ENCODE data around the gene TBC1D24.
"Not testable (repeated sequence)": the region's sequence is repeated elsewhere in the genome, so short reads cannot be mapped to it uniquely, and the experiment has no call there.

TBC1D24 gene

DNA sequence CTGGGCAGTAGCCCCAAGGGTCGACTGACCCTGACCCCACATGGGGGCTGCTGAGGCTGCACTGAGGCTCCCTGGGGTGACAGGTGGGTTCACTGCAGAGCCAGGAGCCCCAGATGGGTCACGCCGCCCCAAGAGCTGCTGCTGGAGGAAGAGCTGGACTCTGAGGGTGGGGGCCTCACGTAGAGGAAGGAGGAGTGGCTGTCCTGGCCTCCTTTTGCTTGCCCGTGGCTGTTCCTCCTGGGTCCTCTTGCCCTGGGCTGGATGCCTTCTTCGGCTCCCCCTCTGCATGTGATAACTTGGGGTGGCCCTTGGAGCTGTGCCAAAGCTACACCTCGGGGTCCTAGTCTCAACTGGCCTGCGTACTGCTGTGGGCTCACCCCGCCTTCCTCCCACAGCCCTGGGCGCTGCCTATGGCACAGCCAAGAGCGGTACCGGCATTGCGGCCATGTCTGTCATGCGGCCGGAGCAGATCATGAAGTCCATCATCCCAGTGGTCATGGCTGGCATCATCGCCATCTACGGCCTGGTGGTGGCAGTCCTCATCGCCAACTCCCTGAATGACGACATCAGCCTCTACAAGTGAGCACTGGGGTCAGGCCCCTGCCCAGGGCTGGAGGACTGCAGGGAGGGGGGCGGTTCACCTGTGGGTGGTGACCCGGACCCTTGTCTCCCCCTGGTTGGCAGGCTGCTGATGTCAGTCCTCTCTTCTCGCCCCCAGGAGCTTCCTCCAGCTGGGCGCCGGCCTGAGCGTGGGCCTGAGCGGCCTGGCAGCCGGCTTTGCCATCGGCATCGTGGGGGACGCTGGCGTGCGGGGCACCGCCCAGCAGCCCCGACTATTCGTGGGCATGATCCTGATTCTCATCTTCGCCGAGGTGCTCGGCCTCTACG is 44.1 kb downstream of the TBC1D24 start:
- no peak for DNase-seq

DNA sequence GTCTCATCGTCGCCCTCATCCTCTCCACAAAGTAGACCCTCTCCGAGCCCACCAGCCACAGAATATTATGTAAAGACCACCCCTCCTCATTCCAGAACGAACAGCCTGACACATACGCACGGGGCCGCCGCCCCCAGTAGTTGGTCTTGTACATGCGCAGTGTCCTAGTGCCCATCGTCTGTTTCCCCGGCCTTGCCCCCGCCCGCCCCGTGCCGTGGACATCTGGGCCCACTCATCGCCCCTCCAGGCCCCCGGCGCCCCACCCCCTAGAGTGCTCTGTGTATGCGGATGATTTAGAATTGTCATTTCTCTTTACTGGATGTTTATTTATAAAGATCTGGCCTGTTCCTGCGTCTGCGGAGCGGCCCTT is 44.8 kb downstream of the TBC1D24 start:
- no peak for DNase-seq

DNA sequence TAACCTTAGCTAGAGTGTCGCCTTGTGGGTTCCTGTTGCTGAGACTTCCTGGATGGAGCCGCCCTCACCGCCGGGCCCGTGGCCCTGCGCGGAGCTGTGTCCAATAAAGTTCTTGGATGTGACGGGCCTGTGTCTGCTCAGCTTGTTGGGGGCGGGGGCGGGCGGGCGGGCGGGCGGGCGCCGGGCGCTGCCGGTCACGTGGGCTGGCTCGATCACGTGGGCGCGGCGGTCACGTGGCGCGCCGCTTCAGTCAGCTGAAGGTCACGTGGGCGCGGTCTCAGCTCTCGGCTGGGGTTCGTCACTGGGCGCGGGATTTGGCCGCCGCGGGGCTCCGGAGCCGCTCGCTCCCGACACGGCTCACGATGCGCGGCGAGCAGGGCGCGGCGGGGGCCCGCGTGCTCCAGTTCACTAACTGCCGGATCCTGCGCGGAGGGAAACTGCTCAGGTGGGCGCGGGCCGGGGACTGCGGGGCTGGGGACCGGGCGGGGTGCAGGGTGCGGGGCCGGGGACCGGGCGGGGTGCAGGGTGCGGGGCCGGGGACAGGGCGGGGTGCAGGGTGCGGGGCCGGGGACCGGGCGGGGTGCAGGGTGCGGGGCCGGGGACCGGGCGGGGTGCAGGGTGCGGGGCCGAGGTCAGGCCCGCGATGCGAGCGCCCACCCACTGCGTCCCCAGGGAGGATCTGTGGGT is 45.3 kb downstream of the TBC1D24 start, which contains the start of gene AMDHD2:
Gene AMDHD2 (plus strand): TSS at position 275 of the 687 bp plus-strand sequence. CDS start 88 bp downstream, at position 363.
- peak; percentile 57 for DNase-seq

DNA sequence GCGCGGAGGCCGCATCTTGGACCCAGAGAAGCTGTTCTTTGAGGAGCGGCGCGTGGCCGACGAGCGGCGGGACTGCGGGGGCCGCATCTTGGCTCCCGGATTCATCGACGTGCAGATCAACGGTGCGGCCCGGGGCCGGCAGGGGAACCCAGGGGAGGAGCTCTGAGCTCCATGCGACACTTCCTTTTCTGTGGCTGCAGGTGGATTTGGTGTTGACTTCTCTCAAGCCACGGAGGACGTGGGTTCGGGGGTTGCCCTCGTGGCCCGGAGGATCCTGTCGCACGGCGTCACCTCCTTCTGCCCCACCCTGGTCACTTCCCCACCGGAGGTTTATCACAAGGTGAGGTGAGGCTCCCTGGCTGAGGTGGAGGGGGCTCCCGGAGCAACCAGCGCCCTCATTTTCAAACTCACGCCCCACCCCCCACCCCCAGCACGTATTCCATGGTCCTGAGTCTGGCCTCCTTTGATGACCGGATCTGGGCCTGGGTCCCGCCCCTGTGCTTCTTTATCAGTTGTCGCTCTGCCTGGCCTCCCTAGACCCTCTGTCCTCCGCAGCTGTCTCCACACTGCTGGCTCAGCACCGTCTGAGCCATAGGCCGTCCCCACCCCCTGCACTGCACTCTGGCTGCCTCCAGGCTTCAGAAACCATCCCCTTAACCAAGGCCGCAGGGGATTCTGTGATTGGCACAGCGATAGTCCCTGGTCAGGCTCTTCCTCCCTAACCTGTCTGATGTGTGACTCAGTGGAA is 46.0 kb downstream of the TBC1D24 start:
- no peak for DNase-seq

DNA sequence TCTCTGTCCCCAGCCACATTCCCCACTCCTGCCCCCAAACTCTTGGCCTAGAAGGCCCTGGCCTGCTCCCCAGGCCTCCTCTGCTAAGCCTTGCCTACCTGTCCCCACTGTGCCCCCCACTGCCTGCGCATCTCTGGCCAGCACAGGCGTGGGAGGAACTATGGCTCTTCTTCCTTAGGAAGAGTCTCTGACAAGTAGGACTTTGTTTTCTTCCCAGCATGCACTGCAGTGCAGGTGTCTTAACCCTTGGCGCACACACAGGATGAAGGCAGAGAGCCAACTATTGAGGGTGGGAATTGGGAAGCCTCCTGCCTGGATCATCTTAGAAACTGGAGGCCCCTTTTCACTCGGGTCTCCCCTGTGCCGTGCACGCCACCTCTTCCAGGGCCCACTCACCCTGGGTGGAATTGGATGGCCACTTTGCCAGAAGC is 48.9 kb downstream of the TBC1D24 start:
- DNase-seq: no peak

DNA sequence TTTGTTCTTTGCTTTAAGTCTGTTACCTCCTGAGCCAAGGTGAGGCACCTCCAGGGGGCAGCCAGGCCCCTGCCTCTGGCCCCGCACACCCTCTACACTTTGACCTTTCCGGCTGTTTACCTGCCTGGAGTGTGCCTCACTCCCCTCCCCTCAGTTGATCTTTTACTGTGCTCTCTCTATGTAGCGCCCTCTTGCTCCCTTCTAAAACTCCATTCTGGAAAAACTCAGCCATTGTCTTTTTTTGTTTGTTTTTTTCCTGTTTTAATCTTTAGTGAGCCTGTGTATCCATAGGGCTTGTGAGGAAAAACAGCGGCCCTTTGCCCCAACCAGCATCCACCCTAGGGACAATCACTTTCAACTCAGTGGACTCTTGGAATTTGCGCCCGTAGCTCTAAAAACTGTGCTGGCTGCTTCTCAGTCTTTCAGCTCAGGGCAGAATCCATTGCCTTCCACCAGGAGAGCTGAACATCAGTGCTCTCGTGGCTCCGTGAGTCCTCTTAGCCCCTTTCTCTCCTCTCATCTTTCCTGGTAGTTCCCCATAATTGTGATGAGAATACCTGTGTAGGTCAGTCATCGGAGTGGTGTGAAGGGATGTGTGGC is 49.5 kb downstream of the TBC1D24 start:
- DNase-seq: no peak

DNA sequence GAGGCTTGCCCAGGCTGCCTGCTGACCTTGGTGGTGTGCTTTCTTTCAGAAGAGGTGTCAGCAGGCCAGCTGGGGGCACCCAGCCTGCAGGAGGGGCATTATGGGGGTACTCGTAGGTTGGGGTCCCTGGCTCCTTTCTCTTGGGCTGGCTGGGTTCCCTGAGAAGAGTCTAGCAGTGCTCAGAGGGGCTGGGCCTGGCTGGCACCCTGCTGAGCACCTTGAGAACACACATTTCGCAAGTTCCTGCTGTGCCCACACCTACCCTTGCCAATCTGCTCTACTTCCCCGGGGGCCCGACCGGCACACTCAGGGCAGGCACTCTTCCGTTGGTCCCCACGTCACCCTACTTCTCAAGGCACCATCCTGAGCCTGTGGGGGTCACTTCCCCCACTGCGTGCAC is 51.2 kb downstream of the TBC1D24 start:
- no peak for DNase-seq

DNA sequence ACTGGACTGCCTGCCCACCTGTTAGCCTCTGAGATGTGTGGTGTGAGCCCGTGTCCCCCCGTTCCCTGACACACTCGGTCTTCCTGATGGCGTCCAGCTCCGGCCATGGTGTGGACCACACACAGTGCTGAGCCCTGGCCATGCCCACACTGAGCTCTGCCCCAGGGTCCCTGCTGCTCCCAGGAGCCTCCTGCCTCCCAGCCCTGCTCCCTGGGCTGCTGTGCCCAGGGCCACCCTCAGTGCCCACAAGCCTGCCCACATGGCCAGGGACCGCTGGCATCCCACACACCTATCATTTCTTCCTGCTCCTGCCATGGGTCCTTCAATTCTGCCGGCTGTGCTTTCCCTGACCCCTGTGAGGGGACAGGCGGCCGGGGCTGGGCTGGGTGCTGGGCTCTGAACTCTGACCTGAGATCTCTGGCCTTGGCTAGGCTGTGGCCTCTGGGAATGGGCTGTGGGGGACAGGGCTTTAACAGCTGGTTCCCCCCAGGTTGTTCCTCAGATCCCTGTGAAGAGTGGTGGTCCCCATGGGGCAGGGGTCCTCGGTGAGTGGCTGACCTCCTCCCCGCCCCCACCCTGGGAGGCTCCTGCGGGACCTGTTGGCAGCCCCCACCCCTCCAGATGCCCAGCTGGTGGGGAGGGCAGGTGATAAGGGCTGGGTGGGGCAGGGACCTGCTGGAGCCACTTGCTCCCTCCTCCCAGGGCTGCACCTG is 52.3 kb downstream of the TBC1D24 start:
- DNase-seq: no peak

DNA sequence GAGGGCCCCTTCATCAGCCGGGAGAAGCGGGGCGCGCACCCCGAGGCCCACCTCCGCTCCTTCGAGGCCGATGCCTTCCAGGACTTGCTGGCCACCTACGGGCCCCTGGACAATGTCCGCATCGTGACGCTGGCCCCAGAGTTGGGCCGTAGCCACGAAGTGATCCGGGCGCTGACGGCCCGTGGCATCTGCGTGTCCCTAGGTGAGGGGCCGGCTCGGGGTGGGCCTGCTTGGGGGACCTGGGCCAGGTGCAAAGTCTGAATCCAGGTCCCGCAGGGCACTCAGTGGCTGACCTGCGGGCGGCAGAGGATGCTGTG is 52.8 kb downstream of the TBC1D24 start:
- DNase-seq: no peak

DNA sequence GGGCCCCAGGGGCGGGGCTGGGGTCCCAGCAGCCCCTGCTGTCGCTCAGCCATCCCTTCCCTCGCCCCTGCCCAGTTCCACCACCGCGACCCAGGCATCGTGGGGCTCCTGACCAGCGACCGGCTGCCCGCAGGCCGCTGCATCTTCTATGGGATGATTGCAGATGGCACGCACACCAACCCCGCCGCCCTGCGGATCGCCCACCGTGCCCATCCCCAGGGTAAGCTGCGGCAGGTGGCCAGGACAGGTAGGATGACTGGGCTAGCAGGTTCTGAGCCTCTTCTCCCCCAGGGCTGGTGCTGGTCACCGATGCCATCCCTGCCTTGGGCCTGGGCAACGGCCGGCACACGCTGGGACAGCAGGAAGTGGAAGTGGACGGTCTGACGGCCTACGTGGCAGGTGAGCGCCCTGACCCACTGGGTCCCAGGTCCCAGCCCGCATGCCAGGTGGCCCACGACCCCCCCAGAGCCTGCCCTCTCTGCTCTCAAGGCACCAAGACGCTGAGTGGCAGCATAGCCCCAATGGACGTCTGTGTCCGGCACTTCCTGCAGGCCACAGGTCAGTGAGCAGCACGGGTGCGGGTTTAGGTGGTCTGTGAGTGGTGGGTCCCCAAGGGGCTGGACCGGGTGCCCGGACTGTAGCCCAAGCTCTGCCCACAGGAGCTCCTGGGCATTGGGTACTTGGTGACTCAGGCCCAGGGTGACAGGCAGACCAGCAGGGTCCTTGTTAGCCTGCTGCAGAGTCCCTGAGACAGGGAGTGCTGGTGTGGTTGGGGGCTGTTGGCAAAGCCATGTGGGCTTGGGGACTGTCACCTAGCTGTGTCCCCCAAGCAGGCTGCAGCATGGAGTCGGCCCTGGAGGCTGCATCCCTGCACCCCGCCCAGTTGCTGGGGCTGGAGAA is 53.5 kb downstream of the TBC1D24 start:
- DNase-seq: no peak

DNA sequence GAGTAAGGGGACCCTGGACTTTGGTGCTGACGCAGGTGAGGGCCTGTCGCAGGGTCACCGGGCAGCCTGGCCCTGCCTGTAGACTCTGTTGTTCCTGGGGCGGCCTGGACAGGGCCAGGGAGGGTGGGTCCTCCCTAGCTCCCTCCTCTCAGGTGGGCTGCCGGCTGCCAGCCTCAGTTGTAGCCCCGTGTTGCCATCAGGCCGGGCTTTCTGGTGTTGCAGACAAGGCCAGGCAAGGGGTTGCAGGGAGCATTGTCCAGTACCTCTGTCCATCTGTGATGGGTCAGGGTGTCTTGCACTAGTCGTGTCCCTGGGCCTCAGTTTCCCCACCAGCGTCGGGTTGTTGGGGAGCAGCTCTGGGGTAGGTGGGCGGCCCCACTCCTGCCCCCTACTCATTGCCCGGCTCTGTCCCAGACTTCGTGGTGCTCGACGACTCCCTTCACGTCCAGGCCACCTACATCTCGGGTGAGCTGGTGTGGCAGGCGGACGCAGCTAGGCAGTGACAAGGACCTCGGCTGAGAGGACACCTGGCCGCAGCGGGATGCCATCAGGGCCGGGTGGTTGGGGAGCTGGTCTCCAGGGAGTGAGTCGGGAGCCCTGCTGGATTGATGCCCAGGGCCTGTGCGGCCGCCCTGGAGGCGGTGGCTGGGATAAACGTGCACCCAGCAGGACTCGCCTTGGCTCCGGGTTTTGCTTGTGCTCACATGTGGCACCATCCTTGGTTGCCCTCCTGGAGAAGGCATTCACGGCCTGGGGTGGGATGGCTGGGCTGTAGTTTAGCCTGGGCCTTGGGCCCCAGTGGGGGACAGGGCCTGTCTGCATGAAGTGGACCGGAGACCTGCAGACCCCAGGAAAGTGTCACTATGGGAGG is 54.4 kb downstream of the TBC1D24 start:
- DNase-seq: no peak

DNA sequence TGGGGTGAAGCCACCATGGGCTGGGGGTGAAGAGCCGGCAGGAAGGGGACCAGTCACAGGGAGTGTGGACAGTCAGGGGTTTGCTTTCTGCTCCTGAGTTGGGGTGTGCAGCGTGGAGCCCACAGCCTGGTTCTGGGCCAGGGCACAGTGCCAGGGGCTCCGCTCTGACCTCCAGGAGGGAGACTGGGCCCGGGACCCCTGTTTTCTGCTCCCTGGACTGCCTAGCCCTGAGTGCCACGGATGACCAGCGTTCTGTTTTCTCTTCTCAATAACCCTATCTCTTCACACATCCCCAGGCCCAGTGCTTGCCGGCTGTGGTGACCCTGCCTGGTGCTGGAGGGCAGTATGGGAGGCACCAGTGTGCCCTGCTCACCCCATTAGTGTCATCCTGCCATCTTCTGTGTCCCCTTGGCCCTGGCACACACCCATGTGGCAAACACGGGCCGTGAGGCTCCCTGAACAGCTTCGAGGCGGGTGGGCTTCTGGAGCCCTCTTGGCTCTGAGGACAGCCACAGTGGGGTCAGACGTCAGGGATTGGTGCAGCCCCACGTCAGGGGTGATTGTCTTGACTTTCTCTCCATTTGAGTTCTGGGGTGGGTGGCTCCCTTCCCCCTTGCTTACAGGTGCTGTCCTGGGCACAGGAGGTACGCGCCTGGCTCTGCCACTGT is 55.2 kb downstream of the TBC1D24 start:
- no peak for DNase-seq

DNA sequence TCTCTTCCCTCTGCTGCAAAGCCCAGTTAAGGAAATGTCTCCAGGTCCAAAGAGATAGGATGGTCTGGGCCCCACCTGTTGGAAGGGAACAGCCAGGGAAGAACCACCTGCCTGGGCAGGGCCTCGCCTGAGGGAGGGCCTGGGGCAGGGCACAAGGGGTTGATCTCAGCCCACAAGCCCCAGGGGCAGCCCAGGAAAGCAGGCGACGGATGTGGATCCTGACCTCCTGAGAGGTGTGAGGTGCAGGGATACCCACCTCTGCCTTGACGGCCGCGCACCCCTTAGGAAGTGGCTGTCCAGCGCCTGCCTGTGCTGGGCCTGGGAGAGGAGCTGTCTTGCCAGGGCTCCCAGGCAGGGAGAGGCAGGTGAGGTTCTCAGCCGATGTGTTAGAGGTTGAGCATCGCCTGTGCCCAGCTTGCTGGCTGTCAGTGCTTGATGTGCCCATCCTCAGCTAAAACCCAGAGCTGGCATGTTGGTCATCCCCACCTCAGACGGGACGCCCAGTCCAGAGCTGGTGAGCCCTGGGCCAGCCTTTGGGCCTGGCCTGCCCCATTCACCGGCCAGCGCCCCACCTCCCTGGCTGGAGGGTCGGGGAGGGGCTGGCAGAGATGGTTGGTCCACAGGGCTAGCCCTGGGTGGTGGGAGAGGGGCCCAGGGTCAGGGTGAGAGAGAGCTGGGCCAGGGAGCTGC is 55.8 kb downstream of the TBC1D24 start:
- DNase-seq: no peak

DNA sequence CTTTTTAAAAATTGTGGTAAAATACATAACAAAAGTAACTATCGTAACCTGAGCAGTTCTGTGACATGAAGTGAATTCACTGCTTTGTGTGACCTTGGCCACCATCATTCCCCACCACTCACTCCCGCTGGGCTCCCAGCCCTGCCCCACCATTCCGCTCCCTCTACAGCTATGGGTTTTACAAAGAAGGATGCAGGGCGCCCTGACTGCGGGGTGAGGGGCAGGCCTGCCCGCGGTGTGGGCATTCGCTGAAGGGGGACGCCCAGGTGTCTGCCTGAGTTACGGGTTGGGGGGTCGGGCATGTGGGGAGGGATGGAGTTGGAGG is 56.4 kb downstream of the TBC1D24 start, which contains the start of gene CEMP1:
Gene CEMP1 (minus strand): TSS at position 38 of the 325 bp plus-strand sequence. CDS start 335 bp downstream, outside the sequence.
- no peak for DNase-seq

DNA sequence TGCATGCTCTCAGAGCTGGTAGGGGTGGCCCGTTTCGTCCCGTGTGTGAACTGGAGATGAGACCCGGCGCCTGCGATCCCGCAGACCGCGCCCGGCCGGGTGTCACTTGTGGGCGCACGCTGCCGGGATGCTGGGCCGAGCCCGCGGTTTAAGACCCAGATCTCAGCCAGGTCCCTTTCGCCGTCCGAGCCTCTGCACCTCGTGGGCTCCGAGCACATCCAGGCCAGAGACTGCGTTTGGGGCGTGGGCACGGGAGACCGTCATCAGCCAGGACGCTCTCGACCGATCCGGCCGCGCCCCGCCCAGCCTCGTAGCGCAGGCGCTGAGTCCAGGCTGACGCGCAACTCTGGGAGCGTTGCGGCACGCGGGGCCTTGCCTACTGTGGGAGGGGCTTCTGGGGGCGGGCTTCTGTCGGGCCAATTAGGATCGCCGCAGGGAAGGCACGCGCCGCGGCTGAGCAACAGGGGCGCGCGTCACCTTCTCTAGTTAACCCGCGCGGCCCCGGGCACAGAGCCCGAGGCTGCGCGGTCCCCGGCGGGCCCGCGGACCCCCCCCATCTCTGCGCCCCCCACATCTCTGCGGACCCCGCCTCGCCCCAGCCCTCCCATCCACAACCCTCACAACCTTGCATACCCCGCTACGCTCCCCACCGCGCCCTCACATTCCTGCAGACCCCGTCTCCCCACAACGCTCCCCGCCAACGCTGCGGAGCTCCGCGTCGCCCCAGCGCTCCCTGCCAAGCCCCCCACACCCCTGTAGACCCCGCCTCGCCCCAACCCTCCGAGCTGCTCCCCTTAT is 57.0 kb downstream of the TBC1D24 start:
- DNase-seq: peak; percentile 85

DNA sequence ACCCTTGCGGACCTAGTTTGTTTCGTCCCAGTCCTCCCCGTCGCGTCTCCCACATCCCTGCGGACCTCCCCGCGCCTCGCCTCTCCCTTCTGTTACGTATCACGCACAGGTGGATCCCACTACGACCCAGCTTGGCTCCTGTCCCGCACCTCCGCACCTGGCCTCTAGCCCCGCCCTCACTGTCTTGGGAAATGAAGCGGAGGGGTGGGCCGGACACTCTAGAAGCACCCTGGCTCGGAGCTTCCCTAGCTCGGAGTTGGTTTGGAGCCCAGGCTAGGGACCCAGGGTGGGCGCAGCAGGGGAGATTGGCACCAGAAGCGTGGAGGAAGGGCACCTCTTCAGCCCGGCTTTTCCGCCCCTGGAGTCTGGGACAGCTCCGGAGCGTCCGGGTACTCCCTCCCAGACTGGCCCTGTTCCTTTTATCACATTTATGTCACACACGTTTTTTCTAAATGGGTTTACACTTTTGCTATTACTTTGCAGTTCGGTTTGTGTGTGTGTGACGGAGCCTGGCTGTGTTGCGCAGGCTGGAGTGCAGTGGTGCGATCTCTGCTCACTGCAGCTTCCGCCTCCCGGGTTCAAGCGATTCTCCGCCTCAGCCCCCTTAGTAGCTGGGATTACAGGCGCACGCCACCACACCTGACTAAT is 57.7 kb downstream of the TBC1D24 start:
- peak; percentile 56 for DNase-seq

DNA sequence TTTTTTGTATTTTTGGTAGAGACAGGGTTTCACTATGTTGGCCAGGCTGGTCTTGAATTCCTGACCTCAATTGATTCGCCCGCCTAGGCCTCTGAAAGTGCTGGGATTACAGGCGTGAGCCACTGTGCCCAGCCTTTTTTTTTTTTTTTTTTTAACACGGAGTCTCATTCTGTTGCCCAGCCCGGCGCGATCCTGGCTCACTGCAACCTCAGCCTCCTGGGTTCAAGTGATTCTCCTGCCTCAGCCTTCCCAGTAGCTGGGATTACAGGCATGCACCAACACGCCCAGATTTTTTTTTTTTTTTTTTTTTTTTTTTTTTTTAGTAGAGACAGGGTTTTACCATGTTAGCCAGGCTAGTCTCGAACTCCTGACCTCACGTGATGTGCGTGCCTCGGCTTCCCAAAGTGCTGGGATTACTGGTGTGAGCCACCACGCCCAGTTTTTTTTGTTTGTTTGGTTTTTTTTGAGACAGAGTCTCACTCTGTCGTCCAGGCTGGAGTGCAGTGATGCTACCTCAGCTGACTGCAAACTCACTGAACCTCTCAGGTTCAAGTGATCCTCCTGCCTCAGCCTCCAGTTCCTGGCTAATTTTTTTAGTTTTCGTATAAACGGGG is 58.3 kb downstream of the TBC1D24 start:
- not testable (repeated sequence) for DNase-seq

Data from DMS79 treated with DMSO at 0.1 percent for 48 hours (cell line).